ENCODE results near the gene GAREM2.

GRCh38 chr2:26187537-26188104 lies 14.7 kb downstream of the GAREM2 start:
- TF ChIP-seq CTCF (IDR thresholded peaks at IDR 0.05), result no peak
- no peak for TF ChIP-seq POLR2A (IDR thresholded peaks at IDR 0.05)

Measured in thyroid gland (tissue), 4 donors.